ENCODE results near the gene SGCA. TPM values are rescaled to one million over a fixed set of nuclear protein-coding genes. Genes with fewer than 3 reads are reported as not detected.

The SGCA gene
- total and polyA plus RNA-seq, 2 experiments from 2014 or later = 0.19 TPM; not detected in 1

- H3K4me1 ChIP-seq (ENCODE audit: insufficient read depth) = no peaks in the 10 kb centered on the region
- Mint-ChIP-seq H3K36me3 (ENCODE audit: low read depth) (peaks cover 6% of the 10 kb centered on the region), H3K4me3 (no peak overlapping the region), H3K4me1 (peaks cover 23% of the 10 kb centered on the region), H3K27ac (no peak overlapping the region), H3K9me3 (peaks cover 10% of the 10 kb centered on the region), H3K27me3 (ENCODE audit: insufficient read depth, low read depth, poor library complexity) (peaks cover 5% of the 10 kb centered on the region)
- H4K20me1 ChIP-seq (replicated peaks; ENCODE audit: insufficient read depth) = no peaks in the 10 kb centered on the region
- no peaks in the 10 kb centered on the region for H3K27me3 ChIP-seq (ENCODE audit: insufficient read depth)
- H3K27ac ChIP-seq (ENCODE audit: low read depth) = no peak overlapping the region
- H2AFZ ChIP-seq = 0 out of 2 replicates have a peak overlapping the region, but pooled peaks have one; percentile 49
- no peak for DNase-seq (ENCODE audit: low spot score)
- H3K4me3 ChIP-seq = no peak overlapping the region
- no peak overlapping the region for H3K4me2 ChIP-seq
- peaks cover 5% of the 10 kb centered on the region; the same call in 1 of the 2 replicates for H3K9me2 ChIP-seq (ENCODE audit: insufficient read depth)
- ATAC-seq = peak; percentile 76
- no peaks in the 10 kb centered on the region for H3K36me3 ChIP-seq (ENCODE audit: insufficient read depth)
- H3F3A ChIP-seq (replicated peaks; ENCODE audit: low read depth) = no peaks in the 10 kb centered on the region
- no peaks in the 10 kb centered on the region for H3K79me2 ChIP-seq (replicated peaks; ENCODE audit: insufficient read depth)
- no peak for TF ChIP-seq ETS1 (IDR thresholded peaks at IDR 0.05)
- no peak for TF ChIP-seq NANOG (IDR thresholded peaks at IDR 0.05; ENCODE audit: borderline replicate concordance)
- no peak for TF ChIP-seq ZNF331 (CRISPR knock-in tag; IDR thresholded peaks at IDR 0.05; ENCODE audit: low read depth)
- no peak for TF ChIP-seq REST (IDR thresholded peaks at IDR 0.05; ENCODE audit: unreplicated experiment)
- no peak for TF ChIP-seq ZNF462 (CRISPR knock-in tag; IDR thresholded peaks at IDR 0.05)
- no peak for TF ChIP-seq CTCF (conservative IDR thresholded peaks at IDR 0.05; ENCODE audit: low read depth in 2 of 2)
Observed at GRCh38 chr17:50219939-50220465, 54.2 kb downstream of the SGCA start.

Data from GM23338 (cell line).